Measurements from ENCODE around the gene PHACTR2.

DNA sequence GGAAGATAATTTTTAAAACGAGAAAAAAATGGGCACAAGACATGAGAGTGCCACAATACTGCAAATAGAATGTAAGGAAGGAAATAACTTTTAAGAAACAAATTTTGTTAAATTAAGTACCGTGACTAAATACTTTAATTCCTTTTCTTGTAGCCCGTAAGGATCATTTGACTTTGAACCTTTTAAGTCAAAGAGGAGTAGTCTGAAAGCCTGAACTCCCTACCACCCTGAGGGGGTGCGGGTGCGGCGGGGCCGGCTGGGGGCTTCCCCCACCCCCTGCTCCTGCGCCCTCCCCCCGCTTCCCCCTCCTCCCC, 231 bp upstream of the PHACTR2 start:
- TF ChIP-seq, protein P1, sequence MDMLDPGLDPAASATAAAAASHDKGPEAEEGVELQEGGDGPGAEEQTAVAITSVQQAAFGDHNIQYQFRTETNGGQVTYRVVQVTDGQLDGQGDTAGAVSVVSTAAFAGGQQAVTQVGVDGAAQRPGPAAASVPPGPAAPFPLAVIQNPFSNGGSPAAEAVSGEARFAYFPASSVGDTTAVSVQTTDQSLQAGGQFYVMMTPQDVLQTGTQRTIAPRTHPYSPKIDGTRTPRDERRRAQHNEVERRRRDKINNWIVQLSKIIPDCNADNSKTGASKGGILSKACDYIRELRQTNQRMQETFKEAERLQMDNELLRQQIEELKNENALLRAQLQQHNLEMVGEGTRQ (IDR thresholded peaks at IDR 0.05; ENCODE audit: low read depth, low read length) = no peak
- TF ChIP-seq, protein P1 (CRISPR knock-in tag; IDR thresholded peaks at IDR 0.05; ENCODE audit: borderline replicate concordance) = no peak
- no peak for TF ChIP-seq MEF2D (CRISPR knock-in tag; IDR thresholded peaks at IDR 0.05)
- no peak for TF ChIP-seq TGIF2 (CRISPR knock-in tag; IDR thresholded peaks at IDR 0.05)
- TF ChIP-seq TCF7 (IDR thresholded peaks at IDR 0.05; ENCODE audit: low read depth) = no peak
- TF ChIP-seq GATA4 (IDR thresholded peaks at IDR 0.05; ENCODE audit: borderline replicate concordance, low read depth) = no peak
- TF ChIP-seq EZH2 (conservative IDR thresholded peaks at IDR 0.05; ENCODE audit: low read depth, low read length) = no peak
- TF ChIP-seq ZNF558 (CRISPR knock-in tag; IDR thresholded peaks at IDR 0.05; ENCODE audit: borderline replicate concordance) = no peak

Measured in HepG2 (cell line).